HG02884 (cell line): ENCODE results near the gene SLC2A6.
"Not testable (repeated sequence)": the region's sequence is repeated elsewhere in the genome, so short reads cannot be mapped to it uniquely, and the experiment has no call there.

Experiments used
- ATAC-seq: cut with Tn5 transposase; IDR thresholded peaks from one replicate; pipeline ENCODE4 v1.9.1; 2021; ENCODE audit warnings: mild to moderate bottlenecking, moderate library complexity; ENCODE audit not compliant: unreplicated experiment

The SLC2A6 gene

GRCh38 chr9:133463864-133464615 lies 14.9 kb downstream of the SLC2A6 start:
- ATAC-seq = no peak

- ATAC-seq = no peak
Observed at GRCh38 chr9:133463234-133463863, 15.6 kb downstream of the SLC2A6 start.

GRCh38 chr9:133461975-133462374 lies 16.9 kb downstream of the SLC2A6 start:
- no peak for ATAC-seq

GRCh38 chr9:133460405-133461175 lies 18.3 kb downstream of the SLC2A6 start:
- peak; percentile 12 for ATAC-seq

- ATAC-seq = peak; percentile 71
Observed at GRCh38 chr9:133459476-133460404, 19.2 kb downstream of the SLC2A6 start, which contains the start of gene CACFD1. TSS of gene CACFD1 (plus strand) at chr9:133459978. CDS start at chr9:133460067, 89 bp downstream.

GRCh38 chr9:133458643-133459312 lies 20.1 kb downstream of the SLC2A6 start:
- no peak for ATAC-seq

- ATAC-seq = no peak
Observed at GRCh38 chr9:133457748-133458147, 21.2 kb downstream of the SLC2A6 start.

- ATAC-seq = no peak
Observed at GRCh38 chr9:133457233-133457632, 21.7 kb downstream of the SLC2A6 start.

GRCh38 chr9:133456409-133456808 lies 22.5 kb downstream of the SLC2A6 start:
- no peak for ATAC-seq

- no peak for ATAC-seq
Observed at GRCh38 chr9:133455936-133456335, 23.0 kb downstream of the SLC2A6 start.

- ATAC-seq = no peak
Observed at GRCh38 chr9:133454943-133455673, 23.8 kb downstream of the SLC2A6 start.

GRCh38 chr9:133454325-133454724 lies 24.6 kb downstream of the SLC2A6 start:
- ATAC-seq = no peak

- no peak for ATAC-seq
Observed at GRCh38 chr9:133453651-133454050, 25.2 kb downstream of the SLC2A6 start.

GRCh38 chr9:133452562-133452961 lies 26.3 kb downstream of the SLC2A6 start:
- no peak for ATAC-seq

GRCh38 chr9:133451865-133452264 lies 27.0 kb downstream of the SLC2A6 start:
- ATAC-seq = not testable (repeated sequence)

GRCh38 chr9:133449760-133450159 lies 29.1 kb downstream of the SLC2A6 start:
- no peak for ATAC-seq

GRCh38 chr9:133448487-133448972 lies 30.4 kb downstream of the SLC2A6 start:
- no peak for ATAC-seq

- no peak for ATAC-seq
Observed at GRCh38 chr9:133445293-133445969, 33.5 kb downstream of the SLC2A6 start.

- no peak for ATAC-seq
Observed at GRCh38 chr9:133443982-133444381, 34.9 kb downstream of the SLC2A6 start.
